HCT116 (cell line): ENCODE results near the gene VIPR2. TPM values are rescaled to one million over a fixed set of nuclear protein-coding genes. Genes with fewer than 3 reads are reported as not detected.

Experiments
- ATAC-seq: fragments of 200-7000 bp; cut with Tn5 transposase; 2 replicates; pipeline ENCODE4 v1.9.1; 2020; ENCODE audit warnings: mild to moderate bottlenecking, moderate library complexity
- BruUV-seq: library from RNA; stranded (reverse); fragments of 400-500 nt; replicated peaks from 2 replicates; lab custom pipeline; 2021; lab: Mats Ljungman, UMichigan
- CTCF ChIA-PET: fragments of 300-600 bp; sonication (Branson Sonifier 250); formaldehyde crosslinking; loops from one replicate; lab custom pipeline; 2021; ENCODE audit warnings: antibody characterized with exemption; lab: Charles Lee
- POLR2A ChIA-PET: fragments of 300-600, 350-600 bp; sonication (Branson Sonifier 250); formaldehyde crosslinking; loops from one replicate; lab custom pipeline; 2021; ENCODE audit warnings: antibody characterized with exemption; lab: Charles Lee
- RAD21 ChIA-PET, 2 experiments: fragments of 300-600 bp; sonication (Branson Sonifier 250); formaldehyde crosslinking; loops; one replicate each; lab custom pipeline; 2023; ENCODE audit warnings: low total read pairs in 2 of 2; ENCODE audit not compliant: uncharacterized antibody in 2 of 2, unreplicated experiment in 2 of 2, low non-redundant PET in 1 of 2; lab: Charles Lee
- DNase-seq: peaks from one replicate; pipeline ENCODE4 v3.0.0-alpha.2; 2010; ENCODE audit warnings: low read depth, low spot score
- H2AFZ ChIP-seq: fragments of 200-600 bp; shearing (Covaris generic), sonication (generic); 2 replicates; pipeline ENCODE4 v1.6.1; 2017; ENCODE audit warnings: low read depth, mixed run types, mixed read lengths, antibody characterized with exemption, low read length; ENCODE audit not compliant: poor library complexity, severe bottlenecking
- H3K27ac ChIP-seq: 2 replicates; pipeline ENCODE4 v1.5.1; 2012; ENCODE audit warnings: low read depth, low read length
- H3K27me3 ChIP-seq: fragments of 200-600 bp; sonication (generic); 2 replicates; pipeline ENCODE4 v1.6.1; 2016; ENCODE audit warnings: mixed run types, low read length, mixed read lengths; ENCODE audit not compliant: insufficient read depth
- H3K36me3 ChIP-seq, 2 experiments: fragments of 200-500 bp in 1 of 2; fragments of 200-600 bp in 1 of 2; sonication (Bioruptor generic) in 1 of 2; sonication (generic) in 1 of 2; 2 replicates each; pipeline versions ENCODE4 v1.5.1 to v1.6.1; 2014 to 2016; ENCODE audit warnings: low read length in 2 of 2, inconsistent platforms in 1 of 2, mixed read lengths in 1 of 2, mixed run types in 1 of 2; ENCODE audit not compliant: insufficient read depth in 2 of 2, control insufficient read depth in 1 of 2
- H3K4me1 ChIP-seq, 2 experiments: fragments of 200-600 bp in 1 of 2; sonication (generic) in 1 of 2; 2 replicates each; pipeline versions ENCODE4 v1.5.1 to v1.6.1; 2012 to 2017; ENCODE audit warnings: low read length in 2 of 2, inconsistent platforms in 1 of 2, mild to moderate bottlenecking in 1 of 2, mixed read lengths in 1 of 2, mixed run types in 1 of 2, moderate library complexity in 1 of 2; ENCODE audit not compliant: insufficient read depth in 2 of 2, control insufficient read depth in 1 of 2
- H3K4me2 ChIP-seq: fragments of 200-600 bp; sonication (generic); 2 replicates; pipeline ENCODE4 v1.6.1; 2017; ENCODE audit warnings: mixed run types, low read length, mixed read lengths
- H3K4me3 ChIP-seq, 2 experiments: fragments of 200-600 bp in 1 of 2; sonication (generic) in 1 of 2; replicated peaks in 1 of 2; 2 replicates each; pipeline ENCODE4 v1.5.1; 2011 to 2016; ENCODE audit warnings: low read length in 2 of 2, control low read depth in 1 of 2, low read depth in 1 of 2, mild to moderate bottlenecking in 1 of 2, mixed read lengths in 1 of 2, mixed run types in 1 of 2
- H3K79me2 ChIP-seq: fragments of 200-600 bp; sonication (generic); 2 replicates; pipeline ENCODE4 v1.6.1; 2017; ENCODE audit warnings: mild to moderate bottlenecking, mixed run types, low read length, moderate library complexity, mixed read lengths; ENCODE audit not compliant: insufficient read depth
- H3K9ac ChIP-seq: fragments of 200-600 bp; sonication (generic); 2 replicates; pipeline ENCODE4 v1.6.1; 2016; ENCODE audit warnings: low read length, mixed read lengths
- H3K9me2 ChIP-seq: fragments of 200-600 bp; sonication (generic), shearing (Covaris generic); 2 replicates; pipeline ENCODE4 v1.6.1; 2017; ENCODE audit warnings: mixed run types, mild to moderate bottlenecking, moderate library complexity; ENCODE audit not compliant: insufficient read depth
- H3K9me3 ChIP-seq, 2 experiments: fragments of 200-500 bp in 1 of 2; fragments of 200-600 bp in 1 of 2; sonication (Bioruptor generic) in 1 of 2; sonication (generic) in 1 of 2; 2 replicates each; pipeline ENCODE4 v1.6.1; 2014 to 2017; ENCODE audit warnings: low read length in 2 of 2, mixed read lengths in 2 of 2, inconsistent platforms in 1 of 2, low read depth in 1 of 2, mild to moderate bottlenecking in 1 of 2, mixed run types in 1 of 2, moderate library complexity in 1 of 2; ENCODE audit not compliant: control insufficient read depth in 1 of 2, insufficient read depth in 1 of 2
- H4K20me1 ChIP-seq: fragments of 200-600 bp; sonication (generic), shearing (Covaris generic); 2 replicates; pipeline ENCODE4 v1.6.1; 2017; ENCODE audit warnings: mixed run types, mild to moderate bottlenecking, moderate library complexity; ENCODE audit not compliant: insufficient read depth
- ATF3 ChIP-seq: IDR thresholded peaks from 2 replicates; pipeline ENCODE4 v1.6.1; 2012
- CBX3 ChIP-seq: IDR thresholded peaks from 2 replicates; pipeline ENCODE4 v1.6.1; 2012; ENCODE audit warnings: low read depth
- EGR1 ChIP-seq: IDR thresholded peaks from 2 replicates; pipeline ENCODE4 v1.6.1; 2012; ENCODE audit warnings: low read depth
- ELF1 ChIP-seq: IDR thresholded peaks from 2 replicates; pipeline ENCODE4 v1.6.1; 2012; ENCODE audit warnings: low read depth, borderline replicate concordance
- EZH2phosphoT487 ChIP-seq: fragments of 200-600 bp; IDR thresholded peaks from 2 replicates; pipeline ENCODE4 v1.6.1; 2018; ENCODE audit warnings: antibody characterized with exemption, borderline replicate concordance
- FOSL1 ChIP-seq: IDR thresholded peaks from 2 replicates; pipeline ENCODE4 v1.6.1; 2012; ENCODE audit warnings: low read depth
- JUND ChIP-seq: IDR thresholded peaks from 2 replicates; pipeline ENCODE4 v1.6.1; 2012
- MAX ChIP-seq: IDR thresholded peaks from 2 replicates; pipeline ENCODE4 v1.6.1; 2012
- POLR2A ChIP-seq: IDR thresholded peaks from 2 replicates; pipeline ENCODE4 v1.7.0; 2011; ENCODE audit warnings: borderline replicate concordance; ENCODE audit not compliant: insufficient read depth, insufficient read length; ENCODE audit errors: extremely low read depth
- POLR2AphosphoS5 ChIP-seq: IDR thresholded peaks from 2 replicates; pipeline ENCODE4 v1.6.1; 2011; ENCODE audit warnings: mild to moderate bottlenecking, low read depth, low read length, moderate library complexity
- RAD21 ChIP-seq: IDR thresholded peaks from 2 replicates; pipeline ENCODE4 v1.6.1; 2012; ENCODE audit warnings: low read depth, mild to moderate bottlenecking
- REST ChIP-seq: IDR thresholded peaks from 2 replicates; pipeline ENCODE4 v1.6.1; 2012; ENCODE audit warnings: low read depth
- SIN3A ChIP-seq: IDR thresholded peaks from 2 replicates; pipeline ENCODE4 v1.6.1; 2012; ENCODE audit warnings: low read depth
- SP1 ChIP-seq: IDR thresholded peaks from 2 replicates; pipeline ENCODE4 v1.6.1; 2012; ENCODE audit warnings: low read depth
- TCF7L2 ChIP-seq: IDR thresholded peaks from 2 replicates; pipeline ENCODE4 v1.7.0; 2011; ENCODE audit warnings: borderline replicate concordance, inconsistent platforms; ENCODE audit not compliant: insufficient read depth, insufficient read length; ENCODE audit errors: extremely low read depth
- YY1 ChIP-seq: IDR thresholded peaks from 2 replicates; pipeline ENCODE4 v1.6.1; 2011; ENCODE audit warnings: low read length, low read depth, moderate library complexity, mild to moderate bottlenecking; ENCODE audit not compliant: insufficient replicate concordance; ENCODE audit errors: extremely low read depth
- ZBTB33 ChIP-seq: IDR thresholded peaks from 2 replicates; pipeline ENCODE4 v1.6.1; 2011; ENCODE audit warnings: mild to moderate bottlenecking, low read length, moderate library complexity; ENCODE audit not compliant: insufficient replicate concordance; ENCODE audit errors: extremely low read depth
- ZFX ChIP-seq: fragments of 450-650 bp; IDR thresholded peaks from 2 replicates; pipeline ENCODE4 v1.6.1; 2017
- ZNF274 ChIP-seq: fragments of 200-500 bp; sonication (Bioruptor generic); IDR thresholded peaks from 2 replicates; pipeline ENCODE4 v1.6.1; 2014; ENCODE audit warnings: mild to moderate bottlenecking, low read depth, low read length, inconsistent platforms
- intact Hi-C: fragments of 100-400 bp; cut with micrococcal nuclease; formaldehyde crosslinking; loops from 2 replicates; pipeline ENCODE4 v1.10.0; 2022
- total RNA-seq: library from RNA; stranded (reverse); gene quantifications from one replicate; pipeline ENCODE4 v1.2.1, GENCODE V29; 2021; ENCODE audit not compliant: unreplicated experiment

The VIPR2 gene
- total RNA-seq, 1 experiment from 2014 or later, result 0.10 TPM

- TF ChIP-seq CBX3, result no peak
- no peak for TF ChIP-seq REST
- no peak for TF ChIP-seq FOSL1
- TF ChIP-seq SP1, result no peak
- no peak for TF ChIP-seq YY1
- TF ChIP-seq POLR2A, result no peak
- TF ChIP-seq SIN3A, result no peak
- no peak for TF ChIP-seq ZFX
- TF ChIP-seq POLR2AphosphoS5, result no peak
- TF ChIP-seq EGR1, result no peak
- TF ChIP-seq ELF1, result no peak
- no peak for TF ChIP-seq TCF7L2
- no peak for TF ChIP-seq JUND
- no peak for TF ChIP-seq MAX
- TF ChIP-seq ZBTB33, result no peak
- no peak for TF ChIP-seq ZNF274
- no peak for TF ChIP-seq RAD21
- no peak for TF ChIP-seq EZH2phosphoT487
- TF ChIP-seq ATF3, result no peak
- intact Hi-C loops, result no loop called here
- no peak overlapping the region for H2AFZ ChIP-seq
- BruUV-seq, result no TSS peak
- ChIA-PET POLR2A (no interaction called here), CTCF (no interaction called here), RAD21 (no interaction called here)
- H3K4me1 ChIP-seq, result no peaks in the 10 kb centered on the region
- H3K9me3 ChIP-seq, result no peaks in the 10 kb centered on the region
- no peaks in the 10 kb centered on the region for H3K79me2 ChIP-seq
- H3K9me2 ChIP-seq, result no peaks in the 10 kb centered on the region
- DNase-seq (no peak), ATAC-seq (no peak)
- H3K27ac ChIP-seq, result no peak overlapping the region
- no peak overlapping the region for H3K4me3 ChIP-seq
- H4K20me1 ChIP-seq, result no peaks in the 10 kb centered on the region
- H3K36me3 ChIP-seq, result no peaks in the 10 kb centered on the region
- no peak overlapping the region for H3K9ac ChIP-seq
- H3K4me2 ChIP-seq, result no peak overlapping the region
- no peaks in the 10 kb centered on the region for H3K27me3 ChIP-seq
These were observed 43.3 kb upstream of the VIPR2 start for GRCh38 chr7:159188011-159188410.
